Erythroblast (primary cell): Measurements from ENCODE around the gene AP2M1.

Source experiments
- GATA1 ChIP-seq: IDR thresholded peaks from 2 replicates; pipeline ENCODE4 v1.6.1; 2011; ENCODE audit warnings: low read depth, mild to moderate bottlenecking, control low read depth, low read length, moderate library complexity
- POLR2A ChIP-seq: IDR thresholded peaks from 2 replicates; pipeline ENCODE4 v1.6.1; 2011; ENCODE audit warnings: mild to moderate bottlenecking, low read length

DNA sequence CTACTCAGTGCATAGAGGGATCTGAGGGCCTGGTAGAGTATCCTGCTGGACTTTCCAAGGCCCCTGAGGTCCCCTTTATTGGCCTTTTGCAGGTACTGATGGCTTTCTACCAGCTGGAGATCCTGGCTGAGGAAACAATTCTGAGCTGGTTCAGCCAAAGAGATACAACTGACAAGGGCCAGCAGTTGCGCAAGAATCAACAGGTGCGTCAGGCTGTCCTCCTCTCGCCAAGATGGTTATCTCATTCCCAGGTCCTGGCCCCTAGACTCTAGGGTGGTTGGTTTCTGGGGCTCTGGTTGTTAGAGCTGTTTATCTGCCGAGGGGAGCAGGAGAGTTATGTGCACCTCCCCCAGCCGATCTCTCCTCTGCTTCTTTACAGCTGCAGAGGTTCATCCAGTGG is 30.1 kb upstream of the AP2M1 start:
- no peak for TF ChIP-seq POLR2A
- no peak for TF ChIP-seq GATA1
